ENCODE data around the gene MAPK14. TPM values are rescaled to one million over a fixed set of nuclear protein-coding genes. Genes with fewer than 3 reads are reported as not detected.

MAPK14 gene
- total RNA-seq, 1 donor from 2014 or later = 24.5 TPM

DNA sequence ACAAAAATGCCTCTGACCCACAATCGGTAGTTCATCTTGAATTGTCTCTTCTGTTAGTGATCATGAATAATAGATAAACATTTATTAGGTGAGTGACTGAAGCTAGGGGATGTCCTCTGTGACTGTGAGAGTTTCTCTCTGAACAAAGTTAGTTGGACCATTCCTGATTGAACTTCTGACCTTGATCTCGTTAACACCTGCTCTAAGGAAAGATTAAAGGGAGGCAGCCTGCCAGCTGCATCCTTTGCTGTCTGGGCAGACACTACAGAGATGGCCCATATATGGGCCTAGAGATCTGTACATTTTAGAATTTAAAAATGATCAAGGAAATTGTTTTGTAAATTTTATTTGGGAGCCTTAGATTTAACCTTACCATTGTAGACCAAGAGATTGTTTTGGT is 27.3 kb downstream of the MAPK14 start:
- TF ChIP-seq, protein P1, sequence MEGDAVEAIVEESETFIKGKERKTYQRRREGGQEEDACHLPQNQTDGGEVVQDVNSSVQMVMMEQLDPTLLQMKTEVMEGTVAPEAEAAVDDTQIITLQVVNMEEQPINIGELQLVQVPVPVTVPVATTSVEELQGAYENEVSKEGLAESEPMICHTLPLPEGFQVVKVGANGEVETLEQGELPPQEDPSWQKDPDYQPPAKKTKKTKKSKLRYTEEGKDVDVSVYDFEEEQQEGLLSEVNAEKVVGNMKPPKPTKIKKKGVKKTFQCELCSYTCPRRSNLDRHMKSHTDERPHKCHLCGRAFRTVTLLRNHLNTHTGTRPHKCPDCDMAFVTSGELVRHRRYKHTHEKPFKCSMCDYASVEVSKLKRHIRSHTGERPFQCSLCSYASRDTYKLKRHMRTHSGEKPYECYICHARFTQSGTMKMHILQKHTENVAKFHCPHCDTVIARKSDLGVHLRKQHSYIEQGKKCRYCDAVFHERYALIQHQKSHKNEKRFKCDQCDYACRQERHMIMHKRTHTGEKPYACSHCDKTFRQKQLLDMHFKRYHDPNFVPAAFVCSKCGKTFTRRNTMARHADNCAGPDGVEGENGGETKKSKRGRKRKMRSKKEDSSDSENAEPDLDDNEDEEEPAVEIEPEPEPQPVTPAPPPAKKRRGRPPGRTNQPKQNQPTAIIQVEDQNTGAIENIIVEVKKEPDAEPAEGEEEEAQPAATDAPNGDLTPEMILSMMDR (IDR thresholded peaks at IDR 0.05; ENCODE audit: borderline replicate concordance) = no peak
- Histone ChIP-seq H3K4me1 (peaks cover 60% of the 10 kb centered on the region), H3K36me3 (peaks cover 27% of the 10 kb centered on the region), H3K27me3 (ENCODE audit: low read depth) (no peaks in the 10 kb centered on the region), H3K9me3 (replicated peaks) (no peaks in the 10 kb centered on the region), H3K4me3 (no peak overlapping the region), H3K27ac (replicated peaks) (no peak overlapping the region)
- intact Hi-C loops (cut with micrococcal nuclease) = no loop called here
- no peak for DNase-seq

DNA sequence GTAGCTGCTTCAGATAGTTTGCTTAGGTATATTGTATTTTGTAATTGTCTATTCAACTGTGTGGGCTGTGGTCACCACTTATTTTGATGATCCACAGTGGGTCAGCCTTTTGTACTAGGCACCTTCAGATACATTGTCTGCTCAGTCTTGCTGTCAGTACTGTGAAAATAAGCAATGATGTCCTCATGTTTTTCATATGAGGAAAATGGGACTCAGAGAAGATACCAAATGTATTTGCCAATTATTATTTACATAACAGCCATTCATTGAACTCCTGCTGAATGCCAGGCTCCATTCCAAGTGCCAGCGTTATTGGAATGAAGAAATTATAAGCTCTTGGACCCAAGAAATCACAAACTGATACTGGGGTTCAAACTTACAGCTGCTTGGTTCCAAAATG is 28.6 kb downstream of the MAPK14 start:
- Histone ChIP-seq H3K27me3 (ENCODE audit: low read depth) (no peaks in the 10 kb centered on the region), H3K4me1 (peaks cover 48% of the 10 kb centered on the region), H3K4me3 (no peak overlapping the region), H3K9me3 (replicated peaks) (no peaks in the 10 kb centered on the region), H3K27ac (replicated peaks) (no peak overlapping the region), H3K36me3 (peaks cover 37% of the 10 kb centered on the region)
- DNase-seq = no peak
- intact Hi-C loops (cut with micrococcal nuclease) = no loop called here
- TF ChIP-seq, protein P1 (IDR thresholded peaks at IDR 0.05; ENCODE audit: borderline replicate concordance) = no peak

DNA sequence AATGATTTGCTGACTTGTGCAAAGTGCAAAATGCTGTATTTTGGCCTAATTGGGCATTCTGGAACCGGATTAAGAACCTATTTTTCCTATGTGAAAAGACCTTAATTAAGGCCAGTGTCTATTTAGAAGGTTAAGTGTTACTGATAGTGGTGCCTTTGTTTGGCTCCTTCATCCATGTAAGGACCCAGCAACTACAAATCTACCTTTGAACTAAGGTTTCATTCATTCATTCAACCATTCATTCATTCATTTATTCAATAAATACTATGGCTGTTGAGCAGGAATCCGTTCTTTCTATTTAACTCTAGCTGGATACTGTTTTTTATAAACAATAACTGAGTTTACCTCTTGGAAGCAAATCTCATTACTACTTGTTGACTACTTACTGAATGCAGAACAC is 33.6 kb downstream of the MAPK14 start:
- Histone ChIP-seq H3K27ac (replicated peaks) (no peak overlapping the region), H3K4me1 (peaks cover 33% of the 10 kb centered on the region), H3K36me3 (peaks cover 21% of the 10 kb centered on the region), H3K27me3 (ENCODE audit: low read depth) (no peaks in the 10 kb centered on the region), H3K4me3 (no peak overlapping the region), H3K9me3 (replicated peaks) (no peaks in the 10 kb centered on the region)
- DNase-seq = no peak
- intact Hi-C loops (cut with micrococcal nuclease) = no loop called here
- TF ChIP-seq, protein P1 (IDR thresholded peaks at IDR 0.05; ENCODE audit: borderline replicate concordance) = no peak

DNA sequence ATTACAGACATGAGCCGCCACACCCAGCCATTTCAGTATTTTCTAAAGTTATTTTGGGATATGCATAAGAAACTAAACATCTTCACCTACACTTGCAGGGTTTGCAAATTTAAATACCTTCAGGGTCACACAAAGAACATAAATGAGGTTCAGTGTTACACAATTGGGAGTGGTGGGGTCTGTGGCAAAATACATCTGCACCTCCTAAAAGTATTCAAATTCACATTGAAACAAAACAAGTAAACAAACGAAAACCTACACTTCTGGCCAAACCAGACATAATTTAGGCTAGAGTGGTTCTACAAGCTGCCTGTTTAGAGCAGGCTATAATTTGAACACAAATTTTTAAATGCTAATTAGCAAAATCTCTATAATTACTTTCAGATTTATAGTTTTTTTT is 34.6 kb downstream of the MAPK14 start:
- intact Hi-C loops (cut with micrococcal nuclease) = no loop called here
- Histone ChIP-seq H3K27me3 (ENCODE audit: low read depth) (no peaks in the 10 kb centered on the region), H3K36me3 (peaks cover 21% of the 10 kb centered on the region), H3K4me1 (peaks cover 41% of the 10 kb centered on the region), H3K4me3 (no peak overlapping the region), H3K27ac (replicated peaks) (no peak overlapping the region), H3K9me3 (replicated peaks) (no peaks in the 10 kb centered on the region)
- TF ChIP-seq, protein P1 (IDR thresholded peaks at IDR 0.05; ENCODE audit: borderline replicate concordance) = no peak
- no peak for DNase-seq

DNA sequence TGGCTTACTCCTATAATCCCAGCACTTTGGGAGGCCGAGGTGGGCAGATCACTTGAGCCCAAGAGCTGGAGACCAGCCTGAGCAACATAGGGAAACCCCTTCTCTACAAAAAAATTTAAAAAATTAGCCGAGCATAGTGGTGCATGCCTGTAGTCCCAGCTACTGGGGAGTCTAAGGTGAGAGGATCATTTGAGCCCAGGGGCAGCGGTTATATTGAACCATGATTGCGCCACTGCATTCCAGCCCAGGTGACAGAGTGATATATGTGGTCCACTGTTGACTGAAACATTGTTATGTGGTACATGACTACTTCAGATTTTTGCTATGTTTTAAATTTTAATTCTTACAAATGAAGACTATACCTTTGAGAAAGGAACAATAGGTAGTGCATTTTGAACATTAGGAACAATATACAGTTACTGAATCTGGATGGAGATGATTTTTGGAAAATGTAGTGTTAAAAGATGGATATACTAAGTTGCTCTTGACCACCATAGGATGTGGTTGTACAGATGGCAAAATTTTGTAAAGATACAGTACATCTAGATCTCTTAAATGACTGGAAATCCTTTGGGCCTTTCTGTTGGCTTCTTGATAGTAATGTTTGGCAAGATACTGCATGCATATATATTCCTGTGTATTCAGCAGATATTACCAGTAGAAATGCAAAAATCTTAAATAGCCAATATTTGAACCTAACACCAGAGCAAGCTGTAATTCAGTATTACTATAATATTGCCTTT is 35.9 kb downstream of the MAPK14 start:
- TF ChIP-seq, protein P1 (IDR thresholded peaks at IDR 0.05; ENCODE audit: borderline replicate concordance) = no peak
- intact Hi-C loops (cut with micrococcal nuclease) = no loop called here

More for the DNA sequence above, 35.9 kb downstream of the MAPK14 start:
- Histone ChIP-seq H3K27me3 (ENCODE audit: low read depth) (no peaks in the 10 kb centered on the region), H3K36me3 (peaks cover 21% of the 10 kb centered on the region), H3K27ac (replicated peaks) (no peak overlapping the region), H3K4me1 (peaks cover 53% of the 10 kb centered on the region), H3K4me3 (no peak overlapping the region), H3K9me3 (replicated peaks) (no peaks in the 10 kb centered on the region)
- no peak for DNase-seq
